GM12878 (cell line): ENCODE data around the gene B4GALNT2. TPM values are rescaled to one million over a fixed set of nuclear protein-coding genes. Genes with fewer than 3 reads are reported as not detected.

Experiments used
- BMI1 ChIP-seq: fragments of 450-650 bp; IDR thresholded peaks from 2 replicates; pipeline ENCODE4 v1.6.1; 2016; ENCODE audit warnings: mild to moderate bottlenecking, moderate library complexity, borderline replicate concordance
- CHD1 ChIP-seq: IDR thresholded peaks from 2 replicates; pipeline ENCODE4 v1.6.1; 2012; ENCODE audit warnings: low read depth, low read length, improper control_type of control experiment
- GABPA ChIP-seq: IDR thresholded peaks from 2 replicates; pipeline ENCODE4 v1.6.1; 2014; ENCODE audit warnings: antibody characterized with exemption, low read depth, mild to moderate bottlenecking, inconsistent platforms
- GATAD2B ChIP-seq: fragments of 450-650 bp; conservative IDR thresholded peaks from 2 replicates; pipeline ENCODE4 v1.6.1; 2017; ENCODE audit warnings: low read depth, mild to moderate bottlenecking, moderate library complexity
- HDGF ChIP-seq: fragments of 450-650 bp; IDR thresholded peaks from 2 replicates; pipeline ENCODE4 v1.6.1; 2016; ENCODE audit warnings: antibody characterized with exemption
- IKZF1 ChIP-seq: fragments of 450-650 bp; conservative IDR thresholded peaks from 2 replicates; pipeline ENCODE4 v1.6.1; 2017; ENCODE audit warnings: antibody characterized with exemption, mild to moderate bottlenecking
- IKZF2 ChIP-seq, 2 experiments: fragments of 450-650 bp; IDR thresholded peaks; 2 replicates each; pipeline ENCODE4 v1.6.1; 2017; ENCODE audit warnings: mild to moderate bottlenecking in 2 of 2, moderate library complexity in 2 of 2
- MEF2A ChIP-seq: IDR thresholded peaks from 2 replicates; pipeline ENCODE4 v1.6.1; 2011; ENCODE audit warnings: low read depth, mild to moderate bottlenecking, low read length, moderate library complexity; ENCODE audit not compliant: insufficient read depth
- MXI1 ChIP-seq: fragments of 150-350 bp; IDR thresholded peaks from 2 replicates; pipeline ENCODE4 v1.6.1; 2011; ENCODE audit warnings: low read depth, mild to moderate bottlenecking, inconsistent platforms, low read length, improper control_type of control experiment
- MYB ChIP-seq: fragments of 150-350 bp; IDR thresholded peaks from 2 replicates; pipeline ENCODE4 v1.6.1; 2014; ENCODE audit warnings: mild to moderate bottlenecking, low read depth, low read length, borderline replicate concordance
- NFYA ChIP-seq: IDR thresholded peaks from 2 replicates; pipeline ENCODE4 v1.6.1; 2011; ENCODE audit warnings: low read depth, mild to moderate bottlenecking, low read length, improper control_type of control experiment, borderline replicate concordance
- NKRF ChIP-seq: fragments of 450-650 bp; conservative IDR thresholded peaks from 2 replicates; pipeline ENCODE4 v1.6.1; 2017; ENCODE audit warnings: mild to moderate bottlenecking, moderate library complexity
- PML ChIP-seq: IDR thresholded peaks from 2 replicates; pipeline ENCODE4 v1.6.1; 2012; ENCODE audit warnings: low read length, inconsistent platforms
- POLR2AphosphoS2 ChIP-seq: IDR thresholded peaks from 2 replicates; pipeline ENCODE4 v1.6.1; 2011; ENCODE audit warnings: low read depth, mild to moderate bottlenecking, low read length, improper control_type of control experiment, moderate library complexity
- SMAD1 ChIP-seq: fragments of 450-650 bp; IDR thresholded peaks from 2 replicates; pipeline ENCODE4 v1.6.1; 2018; ENCODE audit warnings: mild to moderate bottlenecking, low read depth; ENCODE audit not compliant: partially characterized antibody
- SMC3 ChIP-seq: IDR thresholded peaks from 2 replicates; pipeline ENCODE4 v1.6.1; 2011; ENCODE audit warnings: low read length, improper control_type of control experiment, borderline replicate concordance
- SP1 ChIP-seq: IDR thresholded peaks from one replicate; pipeline ENCODE4 v1.6.1; 2011; ENCODE audit warnings: low read depth, low read length
- TBL1XR1 ChIP-seq: IDR thresholded peaks from 2 replicates; pipeline ENCODE4 v1.6.1; 2012; ENCODE audit warnings: low read depth, low read length, improper control_type of control experiment
- TCF12 ChIP-seq: IDR thresholded peaks from 2 replicates; pipeline ENCODE4 v1.6.1; 2011; ENCODE audit warnings: low read depth, mild to moderate bottlenecking, low read length
- USF1 ChIP-seq: IDR thresholded peaks from 2 replicates; pipeline ENCODE4 v1.6.1; 2011; ENCODE audit warnings: borderline replicate concordance, low read depth, mild to moderate bottlenecking, moderate library complexity, mixed read lengths, low read length; ENCODE audit not compliant: insufficient read depth; ENCODE audit errors: extremely low read length
- YY1 ChIP-seq: IDR thresholded peaks from 2 replicates; pipeline ENCODE4 v1.6.1; 2011; ENCODE audit warnings: low read depth, mild to moderate bottlenecking, low read length
- polyA plus RNA-seq, 11 experiments: library from polyadenylated mRNA; depleted of rRNA in 4 of 11; unstranded in 6 of 11; stranded (reverse) in 5 of 11; fragments of >200 nt; fragmentation: Nextera tagmentation in 4 of 11; fragmentation: Illumina TruSeq in 1 of 11; extraction: Ambion mirVana in 4 of 11; extraction: Trizol in 1 of 11; gene quantifications; 1 replicate in 1 of 11; 2 replicates in 10 of 11; pipeline versions ENCODE4 v1.2.1 to v1.2.3, GENCODE V29; 2011 to 2016; ENCODE audit warnings: inconsistent platforms in 2 of 11, missing spikeins in 2 of 11, low read depth in 1 of 11
- total RNA-seq, 4 experiments: library from RNA; depleted of rRNA in 3 of 4; stranded (reverse); fragments of >200 nt in 3 of 4; fragmentation: Illumina TruSeq in 1 of 4; extraction: Trizol in 1 of 4; gene quantifications; 2 replicates each; pipeline versions ENCODE4 v1.2.1 to v1.2.3, GENCODE V29; 2013 to 2021
- TF ChIP-seq, protein P1 (sequence below): IDR thresholded peaks from 2 replicates; pipeline ENCODE4 v1.6.1; 2012; ENCODE audit warnings: low read length, inconsistent platforms
- TF ChIP-seq, protein P2 (sequence below): fragments of 450-650 bp; IDR thresholded peaks from 2 replicates; pipeline ENCODE4 v1.6.1; 2016; ENCODE audit warnings: mild to moderate bottlenecking, moderate library complexity, borderline replicate concordance

Gene B4GALNT2
- total and polyA plus RNA-seq, 10 of the 15 experiments (the other 5 are each of a cell fraction or from before 2014, with no cell fraction given), result not detected

DNA sequence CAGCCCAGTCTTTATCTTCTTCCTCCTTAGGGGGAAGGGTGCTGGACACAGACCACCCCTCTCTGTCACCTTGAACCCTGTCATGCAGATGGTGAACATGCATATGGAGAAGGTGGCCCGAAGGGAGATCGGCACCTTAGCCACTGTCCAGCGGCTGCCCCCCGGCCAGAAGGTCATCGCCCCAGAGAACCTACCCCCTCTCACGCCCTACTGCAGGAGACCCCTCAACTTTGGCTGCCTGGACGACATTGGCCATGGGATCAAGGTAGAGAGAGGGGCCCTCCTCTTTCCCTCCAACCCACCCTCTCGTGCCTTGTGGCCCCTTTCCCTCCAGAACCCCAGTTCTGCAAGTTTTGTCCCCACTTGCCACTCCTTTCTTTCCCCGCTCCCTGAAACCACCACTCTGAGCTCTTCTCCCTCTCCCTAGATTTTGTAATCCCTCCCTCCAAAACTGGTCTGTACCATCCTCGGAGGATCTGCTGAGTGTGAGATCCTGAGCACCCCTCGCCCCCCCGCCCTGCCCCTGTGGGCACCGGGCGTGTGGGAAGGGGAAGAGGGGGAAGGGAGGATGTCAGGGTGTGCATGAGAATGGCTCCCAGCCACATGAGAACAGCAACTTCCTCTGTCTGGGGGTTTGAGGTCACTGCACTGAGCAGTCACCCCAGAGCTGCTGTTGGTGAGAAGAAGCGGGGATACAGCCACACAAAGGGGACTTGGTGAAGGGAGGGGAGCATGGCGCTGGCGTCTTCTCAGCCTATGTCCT, 85.3 kb downstream of the B4GALNT2 start (continued):
- TF ChIP-seq, protein P1, sequence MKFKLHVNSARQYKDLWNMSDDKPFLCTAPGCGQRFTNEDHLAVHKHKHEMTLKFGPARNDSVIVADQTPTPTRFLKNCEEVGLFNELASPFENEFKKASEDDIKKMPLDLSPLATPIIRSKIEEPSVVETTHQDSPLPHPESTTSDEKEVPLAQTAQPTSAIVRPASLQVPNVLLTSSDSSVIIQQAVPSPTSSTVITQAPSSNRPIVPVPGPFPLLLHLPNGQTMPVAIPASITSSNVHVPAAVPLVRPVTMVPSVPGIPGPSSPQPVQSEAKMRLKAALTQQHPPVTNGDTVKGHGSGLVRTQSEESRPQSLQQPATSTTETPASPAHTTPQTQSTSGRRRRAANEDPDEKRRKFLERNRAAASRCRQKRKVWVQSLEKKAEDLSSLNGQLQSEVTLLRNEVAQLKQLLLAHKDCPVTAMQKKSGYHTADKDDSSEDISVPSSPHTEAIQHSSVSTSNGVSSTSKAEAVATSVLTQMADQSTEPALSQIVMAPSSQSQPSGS, result peak; percentile 96
- no peak for TF ChIP-seq BMI1
- TF ChIP-seq GATAD2B, result peak; percentile 100
- TF ChIP-seq MEF2A, result peak; percentile 68; the same call in 1 of the 2 replicates
- TF ChIP-seq CHD1, result no peak
- peak; percentile 83 for TF ChIP-seq TBL1XR1
- TF ChIP-seq PML, result no peak
- no peak for TF ChIP-seq NFYA
- peak; percentile 97 for TF ChIP-seq TCF12
- no peak for TF ChIP-seq MXI1
- peak; percentile 80 for TF ChIP-seq SMAD1
- TF ChIP-seq IKZF1, result peak; percentile 89
- no peak for TF ChIP-seq NKRF
- TF ChIP-seq USF1, result no peak
- TF ChIP-seq MYB, result no peak
- no peak for TF ChIP-seq GABPA
- TF ChIP-seq, protein P2, sequence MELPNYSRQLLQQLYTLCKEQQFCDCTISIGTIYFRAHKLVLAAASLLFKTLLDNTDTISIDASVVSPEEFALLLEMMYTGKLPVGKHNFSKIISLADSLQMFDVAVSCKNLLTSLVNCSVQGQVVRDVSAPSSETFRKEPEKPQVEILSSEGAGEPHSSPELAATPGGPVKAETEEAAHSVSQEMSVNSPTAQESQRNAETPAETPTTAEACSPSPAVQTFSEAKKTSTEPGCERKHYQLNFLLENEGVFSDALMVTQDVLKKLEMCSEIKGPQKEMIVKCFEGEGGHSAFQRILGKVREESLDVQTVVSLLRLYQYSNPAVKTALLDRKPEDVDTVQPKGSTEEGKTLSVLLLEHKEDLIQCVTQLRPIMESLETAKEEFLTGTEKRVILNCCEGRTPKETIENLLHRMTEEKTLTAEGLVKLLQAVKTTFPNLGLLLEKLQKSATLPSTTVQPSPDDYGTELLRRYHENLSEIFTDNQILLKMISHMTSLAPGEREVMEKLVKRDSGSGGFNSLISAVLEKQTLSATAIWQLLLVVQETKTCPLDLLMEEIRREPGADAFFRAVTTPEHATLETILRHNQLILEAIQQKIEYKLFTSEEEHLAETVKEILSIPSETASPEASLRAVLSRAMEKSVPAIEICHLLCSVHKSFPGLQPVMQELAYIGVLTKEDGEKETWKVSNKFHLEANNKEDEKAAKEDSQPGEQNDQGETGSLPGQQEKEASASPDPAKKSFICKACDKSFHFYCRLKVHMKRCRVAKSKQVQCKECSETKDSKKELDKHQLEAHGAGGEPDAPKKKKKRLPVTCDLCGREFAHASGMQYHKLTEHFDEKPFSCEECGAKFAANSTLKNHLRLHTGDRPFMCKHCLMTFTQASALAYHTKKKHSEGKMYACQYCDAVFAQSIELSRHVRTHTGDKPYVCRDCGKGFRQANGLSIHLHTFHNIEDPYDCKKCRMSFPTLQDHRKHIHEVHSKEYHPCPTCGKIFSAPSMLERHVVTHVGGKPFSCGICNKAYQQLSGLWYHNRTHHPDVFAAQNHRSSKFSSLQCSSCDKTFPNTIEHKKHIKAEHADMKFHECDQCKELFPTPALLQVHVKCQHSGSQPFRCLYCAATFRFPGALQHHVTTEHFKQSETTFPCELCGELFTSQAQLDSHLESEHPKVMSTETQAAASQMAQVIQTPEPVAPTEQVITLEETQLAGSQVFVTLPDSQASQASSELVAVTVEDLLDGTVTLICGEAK, result no peak
- TF ChIP-seq POLR2AphosphoS2, result no peak
- peak; percentile 89 to 91 for TF ChIP-seq IKZF2 (IDR thresholded peaks at IDR 0.05)
- peak; percentile 27; the same call in 1 of the 2 replicates for TF ChIP-seq SMC3
- TF ChIP-seq YY1, result peak; percentile 81
- peak; percentile 78 for TF ChIP-seq HDGF
- TF ChIP-seq SP1, result peak; percentile 73
